ENCODE data around the gene DISP2.

Gene DISP2

GRCh38 chr15:40323239-40323952 lies 34.6 kb upstream of the DISP2 start, which contains the start of gene INAFM2:
Gene INAFM2, plus strand, starts transcription at chr15:40323692. Its CDS starts 364 bp downstream, at chr15:40324056.
- TF ChIP-seq ZFX (IDR thresholded peaks at IDR 0.05) = peak; percentile 74
- peak; percentile 51 for TF ChIP-seq CTCF (conservative IDR thresholded peaks at IDR 0.05)
- H3K27ac ChIP-seq = peak within 1 kb of the TSS; percentile 80

GRCh38 chr15:40323953-40324937 lies 33.8 kb upstream of the DISP2 start:
- peak overlapping the region; percentile 80 for H3K27ac ChIP-seq
- TF ChIP-seq ZFX (IDR thresholded peaks at IDR 0.05) = peak; percentile 63
- TF ChIP-seq CTCF (conservative IDR thresholded peaks at IDR 0.05) = no peak

GRCh38 chr15:40325188-40325587 lies 32.8 kb upstream of the DISP2 start:
- TF ChIP-seq CTCF (conservative IDR thresholded peaks at IDR 0.05) (no peak), ZFX (IDR thresholded peaks at IDR 0.05) (no peak)
- no peak overlapping the region for H3K27ac ChIP-seq

- no peak for TF ChIP-seq CTCF (conservative IDR thresholded peaks at IDR 0.05)
- no peak overlapping the region for H3K27ac ChIP-seq
Observed at GRCh38 chr15:40325700-40326099, 32.3 kb upstream of the DISP2 start.

GRCh38 chr15:40327457-40327856 lies 30.6 kb upstream of the DISP2 start:
- no peak overlapping the region for H3K27ac ChIP-seq
- TF ChIP-seq ZFX (IDR thresholded peaks at IDR 0.05) (no peak), CTCF (conservative IDR thresholded peaks at IDR 0.05) (no peak)

GRCh38 chr15:40328176-40328575 lies 29.8 kb upstream of the DISP2 start:
- H3K27ac ChIP-seq = no peak overlapping the region
- TF ChIP-seq CTCF (conservative IDR thresholded peaks at IDR 0.05) (no peak), ZFX (IDR thresholded peaks at IDR 0.05) (no peak)

GRCh38 chr15:40328751-40329150 lies 29.3 kb upstream of the DISP2 start:
- TF ChIP-seq CTCF (conservative IDR thresholded peaks at IDR 0.05) = no peak
- TF ChIP-seq ZFX (IDR thresholded peaks at IDR 0.05) = no peak
- no peak overlapping the region for H3K27ac ChIP-seq

Measured in C4-2B (cell line).